Stimulated activated CD4-positive, alpha-beta T cell treated with anti-CD3 and anti-CD28 coated beads, TNF-alpha, amount 100 ng/mL, for 24 hours (primary cell): ENCODE data around the gene ALDH1L2.
A peak's percentile ranks its signal among the peaks of the same experiment; 100 is the strongest.
"Not testable (repeated sequence)": the region's sequence is repeated elsewhere in the genome, so short reads cannot be mapped to it uniquely, and the experiment has no call there.

ENCODE experiments used
- DNase-seq, 3 experiments: peaks; one replicate each; pipeline ENCODE4 v3.0.0-alpha.2; 2020; ENCODE audit warnings: low read depth in 3 of 3

Gene ALDH1L2

DNA sequence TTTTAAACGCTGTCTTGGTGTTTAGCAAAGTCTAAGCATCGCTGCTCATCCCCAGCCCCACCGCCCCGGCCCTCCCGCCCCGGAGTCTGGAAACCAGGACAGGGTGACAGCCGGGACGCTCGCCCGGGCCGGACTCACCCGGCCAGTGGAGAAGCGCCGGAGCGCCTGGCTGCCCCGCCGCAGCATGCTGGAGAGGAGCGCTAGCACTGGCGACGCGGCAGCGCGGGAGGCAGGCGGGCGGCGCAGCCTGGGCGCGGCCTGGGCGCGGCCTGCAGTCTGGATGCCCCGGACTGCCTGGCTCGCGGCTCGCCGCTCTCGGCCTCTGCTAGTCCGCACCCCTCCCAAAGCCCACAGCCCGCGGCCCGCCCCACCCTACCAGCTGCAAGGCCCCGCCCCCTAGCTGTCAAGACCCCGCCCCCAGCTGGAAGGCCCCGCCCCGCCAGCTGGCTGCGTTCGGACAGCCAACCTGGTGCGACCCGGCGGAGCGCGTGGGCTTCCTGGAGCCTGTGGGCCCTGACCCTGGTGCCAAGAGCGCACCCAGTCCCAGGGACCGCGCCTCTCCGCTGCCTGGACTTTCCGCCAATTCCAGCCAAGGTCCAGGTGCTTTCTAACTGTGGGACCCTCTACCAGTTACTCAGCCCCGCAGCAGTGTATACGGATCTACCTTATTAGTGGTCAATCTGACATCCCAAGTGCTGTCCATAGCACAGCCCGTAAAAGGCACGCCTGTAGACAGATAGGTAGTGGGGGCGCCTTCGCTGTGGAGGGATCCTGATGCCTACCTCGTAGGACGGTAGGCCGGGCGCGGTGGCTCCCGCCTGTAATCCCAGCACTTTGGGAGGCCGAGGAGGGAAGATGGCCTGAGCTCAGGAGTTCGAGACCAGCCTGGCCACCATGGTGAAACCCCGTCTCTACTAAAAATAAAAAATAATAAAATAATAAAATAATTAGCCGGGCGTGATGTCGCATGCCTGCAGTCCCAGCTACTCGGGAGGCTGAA lies at the start of gene ALDH1L2:
TSS of gene ALDH1L2 (minus strand) at position 208 of the 1,000 bp plus-strand sequence. CDS start at position 186, 22 bp downstream.
- DNase-seq, result peak; percentile 6 to 66 (median 15)

DNA sequence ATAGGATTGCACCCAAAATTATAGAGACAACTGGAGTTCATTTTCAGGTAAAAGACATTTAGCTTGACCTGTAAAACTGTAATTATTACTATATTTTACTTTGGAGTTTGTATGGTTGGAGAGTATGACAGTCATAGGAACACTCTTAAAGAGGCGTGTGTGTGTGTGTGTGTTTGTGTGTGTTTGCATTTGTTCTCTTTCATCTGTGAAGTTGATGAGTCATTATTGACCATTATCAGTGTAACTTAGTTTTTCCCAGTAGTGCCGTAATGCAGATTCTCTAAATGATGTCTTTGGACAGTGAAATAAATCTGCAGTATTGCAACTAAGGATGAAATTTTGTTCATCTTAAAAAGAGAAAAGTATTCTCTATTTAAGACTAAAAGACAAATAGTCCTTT lies 36.3 kb upstream of the ALDH1L2 start:
- no peak for DNase-seq

DNA sequence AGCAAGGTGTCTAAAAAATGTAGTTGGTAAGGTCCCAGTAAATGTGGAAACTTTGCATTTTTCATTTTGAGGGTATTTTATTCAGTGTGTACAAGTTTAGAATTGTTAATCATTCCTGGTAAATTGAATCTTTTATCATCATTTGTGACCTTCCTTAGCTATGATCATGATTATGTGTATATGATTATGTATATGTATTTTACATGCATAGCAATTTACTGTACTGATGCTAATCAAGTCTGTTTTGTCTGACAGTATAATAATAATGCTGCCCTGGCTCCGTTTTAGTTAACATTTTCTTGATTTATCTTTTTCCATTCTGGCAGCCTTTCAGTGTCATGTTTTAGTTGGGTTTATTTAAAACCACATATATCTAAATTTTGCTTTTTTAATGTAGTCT lies 32.7 kb upstream of the ALDH1L2 start:
- DNase-seq, result no peak

DNA sequence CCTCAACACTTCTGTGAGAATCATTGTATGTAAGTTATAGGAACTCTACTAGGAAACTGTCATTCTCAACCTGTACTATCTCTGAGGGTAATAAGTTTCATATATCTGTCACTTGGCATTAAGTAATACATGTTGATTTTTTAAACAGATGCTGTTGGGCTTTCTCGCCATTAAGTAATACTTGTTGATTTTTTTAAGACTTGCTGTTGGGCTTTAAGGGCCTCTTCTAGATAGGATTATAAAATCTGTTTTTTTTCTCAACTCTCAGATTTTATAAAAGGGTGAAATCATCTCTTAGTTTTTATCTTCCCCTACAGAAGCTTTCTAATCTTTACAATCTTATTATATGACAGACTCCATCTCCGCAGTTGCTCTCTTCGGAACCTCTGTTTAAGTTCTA lies 28.8 kb upstream of the ALDH1L2 start:
- DNase-seq, result no peak

DNA sequence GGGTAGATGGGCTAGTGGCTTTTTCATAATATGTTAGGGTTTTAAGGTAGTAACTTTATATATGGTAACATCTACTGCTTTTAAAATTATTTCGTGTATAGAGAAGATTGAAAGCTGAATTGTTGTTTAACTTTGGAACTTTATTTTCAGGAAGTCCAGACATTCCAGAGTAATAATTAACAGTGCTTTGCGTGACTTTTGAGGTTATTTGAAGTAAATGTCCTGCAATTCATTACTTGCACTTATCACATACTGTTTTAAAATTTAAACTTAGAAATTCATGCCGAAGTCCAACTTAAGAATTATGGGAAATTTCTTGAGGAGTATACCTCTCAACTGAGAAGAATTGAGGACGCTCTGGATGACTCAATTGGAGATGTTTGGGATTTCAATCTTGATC lies 26.6 kb upstream of the ALDH1L2 start:
- DNase-seq, result no peak

DNA sequence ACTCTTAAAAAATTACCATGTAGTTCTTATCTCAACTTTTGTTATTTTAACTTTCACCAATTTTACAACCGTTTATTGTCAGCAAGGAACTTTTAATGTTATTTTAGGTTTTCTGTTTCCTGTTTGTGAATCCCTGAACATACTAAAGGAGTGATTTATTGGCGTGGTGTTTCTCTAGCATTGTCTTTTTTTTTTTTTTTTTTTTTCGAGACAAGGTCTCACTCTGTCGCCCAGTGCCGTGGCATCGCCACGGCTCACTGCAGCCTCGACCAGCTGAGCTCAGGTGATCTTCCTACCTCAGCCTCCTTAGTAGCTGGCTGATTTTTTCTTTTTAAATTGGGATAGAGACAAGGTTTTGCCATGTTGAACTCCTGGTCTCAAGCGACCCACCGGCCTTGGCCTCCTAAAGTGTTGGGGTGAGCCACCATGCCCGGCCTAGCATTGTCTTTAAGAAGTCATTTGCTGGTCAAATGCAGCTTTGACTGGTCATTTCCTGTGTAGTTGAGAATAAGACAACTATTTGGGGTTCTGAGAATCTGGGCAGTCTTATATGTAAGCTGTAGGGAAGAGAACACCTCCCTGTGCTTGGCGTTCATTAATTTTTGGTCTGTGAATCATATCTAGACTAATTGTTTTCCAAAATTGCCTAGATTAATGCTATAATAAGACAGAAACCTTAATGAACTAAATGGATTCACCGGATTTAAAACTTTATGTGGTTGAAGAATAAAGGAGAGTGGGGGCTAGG lies 25.4 kb upstream of the ALDH1L2 start:
- no peak for DNase-seq

DNA sequence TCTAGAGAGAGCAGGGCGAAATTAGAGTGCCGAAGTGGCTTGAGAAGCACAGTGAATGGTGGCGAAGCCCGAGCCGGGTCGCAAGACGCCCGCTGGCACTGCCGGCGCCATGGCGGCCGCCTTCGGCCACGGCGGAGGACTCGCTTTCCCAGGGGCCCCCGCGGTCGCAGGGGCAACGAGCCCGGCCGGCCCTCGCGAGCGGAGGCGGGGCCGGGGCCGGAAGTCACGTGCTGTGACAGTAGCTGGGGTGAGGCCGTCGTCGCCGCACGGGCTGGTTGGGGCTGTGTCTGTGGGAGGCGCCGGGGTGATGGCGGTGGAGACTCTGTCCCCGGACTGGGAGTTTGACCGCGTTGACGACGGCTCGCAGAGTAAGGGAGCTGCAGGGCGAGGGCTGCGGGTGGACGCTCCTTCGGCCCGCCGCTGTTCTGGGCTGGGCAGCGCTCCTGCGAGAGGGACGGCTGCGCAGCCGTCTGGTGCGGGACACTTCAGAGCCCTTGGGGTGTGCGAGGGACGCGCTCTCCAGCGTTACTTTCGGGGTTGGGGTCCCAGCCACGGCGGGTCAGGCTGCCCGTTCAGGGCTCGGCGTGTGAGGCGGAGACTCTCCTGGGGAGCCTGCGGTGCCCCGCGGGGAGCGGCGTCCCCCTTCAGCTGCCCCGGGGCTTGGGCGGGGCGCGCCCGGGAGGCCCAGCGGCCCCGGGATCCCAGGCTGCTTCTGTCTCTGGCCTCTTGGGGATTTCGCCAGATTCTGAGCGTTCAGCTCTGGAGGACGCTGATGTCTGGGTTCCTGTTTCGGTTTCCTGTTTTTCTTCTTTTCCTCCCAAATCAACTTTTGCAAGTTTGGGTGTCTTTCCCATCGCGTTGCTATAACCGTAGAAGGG lies 23.5 kb upstream of the ALDH1L2 start, which contains the start of gene WASHC4:
TSS of gene WASHC4 (plus strand) at position 238 of the 878 bp plus-strand sequence. CDS start at position 308, 70 bp downstream.
- DNase-seq, result peak; percentile 85 to 92 (median 87)

DNA sequence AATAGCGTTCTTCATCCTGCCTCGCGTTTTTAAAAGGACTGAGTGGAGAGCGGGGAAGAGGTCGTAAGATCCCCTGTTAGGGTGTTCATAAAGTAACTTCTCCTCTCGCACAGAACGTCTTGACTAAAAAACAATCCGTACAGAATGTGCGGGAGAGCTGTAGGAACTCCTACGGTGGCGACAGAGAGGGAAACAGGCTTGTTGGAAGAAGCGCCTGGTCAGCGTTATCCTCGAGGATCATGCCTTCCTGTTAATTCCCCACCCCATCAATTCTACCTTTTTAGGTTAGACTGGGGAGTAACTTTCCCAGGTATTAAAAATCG lies 22.9 kb upstream of the ALDH1L2 start:
- no peak for DNase-seq

DNA sequence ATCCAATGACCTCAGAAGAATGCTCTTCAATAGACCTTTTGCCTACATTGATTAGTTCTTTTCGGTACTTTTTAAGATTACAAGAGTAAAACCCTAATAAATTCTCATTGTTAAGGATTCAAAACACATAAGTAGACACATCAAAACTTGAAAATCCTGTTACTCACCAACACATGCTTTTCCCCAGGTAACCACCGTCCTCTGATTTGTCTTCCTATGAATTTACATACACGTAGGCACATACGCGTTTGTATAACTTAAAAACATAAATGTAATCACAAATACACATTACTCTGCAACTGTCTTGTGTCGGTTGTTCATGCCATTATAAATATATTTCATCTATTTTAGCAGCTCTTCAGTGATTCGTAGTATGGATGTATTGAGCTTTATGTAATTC lies 22.4 kb upstream of the ALDH1L2 start:
- no peak for DNase-seq

DNA sequence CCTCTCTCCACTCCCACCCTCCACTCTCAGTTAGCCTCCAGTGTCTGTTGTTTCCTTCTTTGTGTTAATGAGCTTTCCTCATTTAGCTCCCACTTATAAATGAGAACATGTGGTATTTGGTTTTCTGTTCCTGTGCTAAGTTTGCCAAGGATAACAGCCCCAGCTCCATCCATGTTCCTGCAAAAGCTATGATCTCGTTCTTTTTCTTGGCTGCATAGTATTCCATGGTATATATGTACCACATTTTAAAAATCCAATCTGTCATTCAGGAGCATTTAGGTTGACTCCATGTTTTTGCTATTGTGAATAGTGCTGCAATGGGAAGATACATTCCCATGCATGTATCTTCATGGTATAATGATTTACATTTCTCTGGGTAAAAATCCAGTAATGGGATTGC lies 20.5 kb upstream of the ALDH1L2 start:
- no peak for DNase-seq

DNA sequence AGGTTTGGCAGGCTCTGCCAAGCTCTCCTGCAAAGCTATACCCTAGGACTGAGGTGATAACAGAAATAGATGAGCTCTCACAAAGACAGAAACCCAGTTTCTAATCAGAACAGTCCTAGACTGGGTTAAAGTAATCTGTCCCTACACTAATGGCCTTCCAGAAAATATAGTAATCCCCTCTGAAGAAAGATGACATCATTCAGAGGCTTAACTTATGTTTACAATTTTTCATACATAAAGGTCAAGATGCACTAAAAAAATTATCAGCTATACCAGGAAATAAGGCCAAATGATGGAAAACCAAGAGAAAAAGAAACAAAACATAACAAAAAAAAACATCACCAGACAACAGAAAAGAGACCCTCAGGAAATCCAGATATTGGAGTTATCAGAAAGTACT lies 18.4 kb upstream of the ALDH1L2 start:
- DNase-seq, result no peak

DNA sequence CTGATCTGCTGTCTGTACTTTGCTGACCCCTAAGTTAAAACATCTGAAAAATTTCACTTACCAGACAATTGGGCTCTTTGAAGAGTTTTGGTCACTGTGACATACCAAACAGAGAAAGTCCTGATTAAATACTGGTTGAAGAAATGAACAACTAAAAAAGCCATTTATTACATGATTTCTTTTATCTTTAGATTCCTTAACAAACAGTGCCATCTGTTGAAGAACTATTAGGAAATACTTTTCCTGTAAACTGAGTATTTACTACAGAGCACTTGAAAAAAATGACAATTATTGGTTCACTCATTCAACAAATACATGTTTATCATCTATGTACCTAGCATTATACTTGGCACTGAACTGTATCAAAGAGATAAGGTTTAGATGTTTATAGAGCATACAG lies 16.7 kb upstream of the ALDH1L2 start:
- DNase-seq, result no peak

DNA sequence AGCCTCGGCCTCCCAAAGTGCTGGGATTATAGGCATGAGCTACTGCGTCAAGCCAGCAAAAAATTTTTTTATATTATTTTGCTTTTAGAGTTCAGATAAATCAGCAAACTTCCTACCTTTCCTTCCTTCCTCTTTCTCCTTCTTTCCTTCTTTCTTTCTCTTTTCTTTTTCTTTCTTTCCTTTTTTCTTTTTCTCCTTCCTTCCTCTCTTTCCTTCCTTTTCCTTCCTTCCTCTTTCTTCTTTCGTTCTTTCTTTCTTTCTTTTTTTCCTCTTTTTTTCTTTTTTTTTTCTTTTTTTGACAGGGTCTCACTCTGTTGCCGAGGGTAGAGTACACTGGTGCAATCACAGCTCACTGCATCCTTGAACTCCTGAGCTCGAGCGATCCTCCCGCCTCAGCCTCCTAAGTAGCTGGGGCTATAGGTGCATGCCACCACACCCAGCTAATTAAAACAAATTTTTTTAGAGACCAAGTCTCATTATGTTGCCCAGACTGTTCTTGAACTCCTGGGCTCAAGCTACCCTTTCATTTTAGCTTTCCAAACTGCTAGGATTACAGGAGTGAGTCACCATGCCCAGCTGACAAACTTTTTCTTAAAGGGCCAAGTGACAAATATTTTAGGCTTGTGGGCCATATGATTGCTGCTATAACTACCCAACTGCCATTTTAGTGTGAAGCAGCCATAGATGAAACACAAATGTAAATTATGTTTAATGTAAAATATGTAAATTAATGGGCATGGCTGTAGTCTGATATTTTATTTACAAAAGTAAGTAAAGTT lies 16.1 kb upstream of the ALDH1L2 start:
- DNase-seq, result no peak

DNA sequence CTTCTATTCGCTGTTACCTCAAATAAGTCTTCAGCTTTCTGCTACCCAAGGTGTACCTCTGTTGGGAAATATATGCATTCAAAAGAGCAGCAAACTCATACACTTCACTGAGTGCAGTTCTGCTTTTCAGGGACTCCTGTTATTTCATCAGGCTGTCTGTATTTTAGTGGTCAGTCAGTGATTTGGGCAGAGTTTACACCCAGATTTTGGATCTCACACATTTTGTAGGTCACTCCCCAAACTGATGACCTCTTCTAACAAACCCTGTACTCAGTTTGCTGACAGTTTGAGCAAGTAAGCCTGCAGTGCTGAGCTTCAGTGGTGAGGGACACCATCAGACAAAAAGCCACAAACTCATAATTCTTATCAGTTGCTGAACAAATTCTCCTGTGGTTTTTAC lies 15.1 kb upstream of the ALDH1L2 start:
- no peak for DNase-seq

DNA sequence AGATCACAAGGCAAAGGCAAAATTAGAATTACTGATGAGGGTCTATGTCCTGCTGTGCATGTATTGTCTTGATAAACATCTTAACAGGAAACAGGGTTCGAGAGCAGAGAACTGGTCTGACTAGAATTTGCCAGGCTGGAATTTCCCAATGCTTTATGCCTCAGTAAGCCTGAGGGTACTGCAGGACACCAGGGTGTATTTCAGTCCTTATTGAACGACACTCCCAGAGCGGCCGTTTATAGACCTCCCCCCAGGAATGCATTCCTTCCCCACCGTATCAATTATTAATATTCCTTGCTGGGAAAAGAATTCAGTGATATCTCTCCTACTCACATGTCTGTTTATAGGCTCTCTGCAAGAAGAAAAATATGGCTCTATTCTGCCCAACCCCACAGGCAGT lies 11.1 kb upstream of the ALDH1L2 start:
- not testable (repeated sequence) for DNase-seq

DNA sequence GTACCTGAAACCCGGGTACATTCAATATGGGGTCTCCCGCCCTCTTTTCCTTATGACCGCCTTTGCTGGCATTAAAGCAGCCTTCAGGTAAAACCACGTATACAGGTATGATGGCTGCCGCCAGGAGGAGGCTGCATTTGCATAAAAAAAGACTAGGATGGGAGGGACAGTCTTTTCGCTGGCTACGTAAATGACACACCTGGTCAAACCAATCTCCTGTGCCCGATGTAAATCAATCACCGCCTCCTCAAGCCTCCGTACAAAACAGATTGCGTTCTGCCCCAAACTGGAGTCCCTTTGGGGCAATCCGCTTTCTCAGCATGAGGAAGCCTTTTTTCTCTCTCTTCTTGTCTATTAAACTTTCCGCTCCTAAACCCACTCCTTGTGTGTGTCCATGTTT lies 8.1 kb upstream of the ALDH1L2 start:
- DNase-seq, result no peak

DNA sequence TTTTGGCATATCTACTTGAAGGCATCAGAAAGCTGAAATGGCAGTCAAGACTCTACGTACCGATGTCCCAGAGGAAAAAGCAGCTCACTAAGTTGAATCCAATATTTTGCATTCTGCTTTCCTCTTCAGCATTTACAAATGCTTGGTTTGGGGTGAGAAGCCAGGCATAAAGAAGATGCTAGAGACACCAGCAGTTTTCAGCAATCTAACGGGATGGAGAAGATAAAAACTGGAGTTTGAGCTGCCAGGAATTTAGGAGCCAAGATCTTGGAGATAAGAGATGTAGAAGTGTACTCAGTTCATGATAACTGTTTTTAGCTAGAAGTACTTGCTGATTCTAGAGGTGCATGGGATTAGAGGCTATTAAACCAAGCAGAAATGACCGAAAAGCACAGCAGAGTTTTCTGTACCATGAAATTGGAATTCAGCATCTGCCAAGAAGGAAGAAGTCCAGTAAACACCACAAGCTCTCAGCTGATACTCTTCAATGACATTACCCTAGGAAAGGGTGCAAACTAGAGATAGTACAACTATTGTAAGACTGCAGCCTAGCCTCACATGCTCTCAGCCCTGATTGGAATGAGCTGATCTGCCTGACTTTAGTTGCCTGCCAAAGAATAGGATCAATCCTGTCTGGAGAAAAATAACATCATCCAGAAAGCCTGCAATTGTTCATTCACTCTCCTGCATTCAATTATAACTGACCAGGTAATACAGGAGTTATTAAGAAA lies 7.4 kb upstream of the ALDH1L2 start:
- no peak for DNase-seq

DNA sequence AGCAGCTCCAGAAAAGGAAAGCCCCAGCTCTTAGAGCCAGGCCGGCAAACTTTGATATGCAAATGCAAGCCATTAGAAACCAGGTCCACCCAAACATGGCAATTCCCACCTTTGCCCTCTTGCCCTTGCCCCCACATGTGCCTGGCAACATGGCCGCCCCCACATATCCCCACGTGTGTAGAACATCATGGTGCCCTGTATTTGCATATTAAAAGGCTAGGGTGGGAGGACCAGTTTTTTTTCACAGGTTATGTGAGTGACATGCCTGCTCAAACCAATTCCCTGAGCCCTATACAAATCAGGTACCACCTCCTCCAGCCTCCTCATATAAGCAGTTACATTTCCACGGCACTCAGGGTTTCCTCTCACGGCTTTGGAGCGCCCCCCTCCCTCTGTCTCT lies 6.1 kb upstream of the ALDH1L2 start:
- DNase-seq, result no peak

DNA sequence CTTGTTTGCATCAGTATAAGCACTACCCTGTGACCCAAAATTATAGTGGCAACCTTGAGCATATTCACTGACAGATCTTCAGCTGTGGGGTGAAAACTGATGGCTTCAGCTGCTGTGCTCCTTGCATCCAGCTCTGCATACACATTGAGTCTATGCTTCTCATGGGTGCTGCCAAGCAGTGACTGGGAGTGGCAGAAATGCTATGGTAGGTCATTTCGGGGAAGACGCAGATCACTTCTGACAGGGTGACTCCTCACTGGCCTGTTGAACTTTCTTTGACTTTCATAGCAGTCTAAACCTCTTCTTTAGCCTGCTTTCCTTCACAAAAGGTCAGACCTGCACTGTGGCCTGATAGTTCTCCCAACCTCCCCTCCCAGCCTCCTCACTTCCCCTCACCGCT lies 5.6 kb upstream of the ALDH1L2 start:
- DNase-seq, result no peak

DNA sequence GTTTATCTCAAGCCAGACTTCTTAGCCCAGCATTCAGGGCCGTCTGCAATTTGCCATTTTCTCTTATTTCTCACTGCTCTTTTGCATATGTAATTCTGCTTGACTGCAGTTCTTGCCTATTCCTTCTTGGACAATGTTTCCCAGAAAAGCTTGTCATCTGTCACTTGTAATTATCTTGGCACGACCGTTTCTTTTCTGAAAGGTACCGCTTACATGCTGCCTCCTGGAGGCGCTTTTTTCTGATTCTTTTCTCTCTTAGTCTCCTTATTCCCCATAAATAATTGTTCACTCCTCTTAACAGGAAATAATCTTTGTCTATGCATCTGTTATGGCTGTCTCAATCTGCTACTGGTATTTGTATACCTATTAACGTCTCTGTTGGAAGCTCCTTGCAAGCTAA lies 1.2 kb upstream of the ALDH1L2 start:
- DNase-seq, result no peak
